ENCODE data around the gene RALGPS1.
A peak's percentile ranks its signal among the peaks of the same experiment; 100 is the strongest.

Gene RALGPS1

GRCh38 chr9:126906091-126906490 lies 8.5 kb upstream of the RALGPS1 start:
- DNase-seq (ENCODE audit: low spot score), result no peak

- DNase-seq (ENCODE audit: low spot score), result no peak
Measured at GRCh38 chr9:126907058-126907457, 7.5 kb upstream of the RALGPS1 start.

- DNase-seq (ENCODE audit: low spot score), result peak; percentile 92
Measured at GRCh38 chr9:126915281-126915816, 767 bp downstream of the RALGPS1 start.

- no peak for DNase-seq (ENCODE audit: low spot score)
Measured at GRCh38 chr9:126915846-126916543, 1.4 kb downstream of the RALGPS1 start.

GRCh38 chr9:126916909-126917308 lies 2.3 kb downstream of the RALGPS1 start:
- DNase-seq (ENCODE audit: low spot score), result peak; percentile 43

GRCh38 chr9:126919193-126919592 lies 4.6 kb downstream of the RALGPS1 start:
- DNase-seq (ENCODE audit: low spot score), result no peak

- DNase-seq (ENCODE audit: low spot score), result no peak
Measured at GRCh38 chr9:126925876-126926275, 11.3 kb downstream of the RALGPS1 start.

- DNase-seq (ENCODE audit: low spot score), result no peak
Measured at GRCh38 chr9:126926364-126926763, 11.8 kb downstream of the RALGPS1 start.

- no peak for DNase-seq (ENCODE audit: low spot score)
Measured at GRCh38 chr9:126927419-126927818, 12.8 kb downstream of the RALGPS1 start.

GRCh38 chr9:126932871-126933321 lies 18.3 kb downstream of the RALGPS1 start:
- DNase-seq (ENCODE audit: low spot score), result peak; percentile 57

- no peak for DNase-seq (ENCODE audit: low spot score)
Measured at GRCh38 chr9:126933334-126933980, 18.9 kb downstream of the RALGPS1 start.

- no peak for DNase-seq (ENCODE audit: low spot score)
Measured at GRCh38 chr9:126934441-126934840, 19.9 kb downstream of the RALGPS1 start.

- DNase-seq (ENCODE audit: low spot score), result no peak
Measured at GRCh38 chr9:126935630-126936029, 21.0 kb downstream of the RALGPS1 start.

- DNase-seq (ENCODE audit: low spot score), result no peak
Measured at GRCh38 chr9:126937444-126937843, 22.9 kb downstream of the RALGPS1 start.

- DNase-seq (ENCODE audit: low spot score), result no peak
Measured at GRCh38 chr9:126938327-126938726, 23.7 kb downstream of the RALGPS1 start.

- DNase-seq (ENCODE audit: low spot score), result no peak
Measured at GRCh38 chr9:126939821-126940221, 25.2 kb downstream of the RALGPS1 start.

- no peak for DNase-seq (ENCODE audit: low spot score)
Measured at GRCh38 chr9:126942399-126942798, 27.8 kb downstream of the RALGPS1 start.

- no peak for DNase-seq (ENCODE audit: low spot score)
Measured at GRCh38 chr9:126945682-126946081, 31.1 kb downstream of the RALGPS1 start.

GRCh38 chr9:126947529-126947928 lies 32.9 kb downstream of the RALGPS1 start:
- peak; percentile 58 for DNase-seq (ENCODE audit: low spot score)

- no peak for DNase-seq (ENCODE audit: low spot score)
Measured at GRCh38 chr9:126952205-126952977, 37.8 kb downstream of the RALGPS1 start.

GRCh38 chr9:126953041-126953809 lies 38.6 kb downstream of the RALGPS1 start:
- no peak for DNase-seq (ENCODE audit: low spot score)

- no peak for DNase-seq (ENCODE audit: low spot score)
Measured at GRCh38 chr9:126955811-126956210, 41.2 kb downstream of the RALGPS1 start.
